Inflammatory macrophage (primary cell): ENCODE data around the gene YARS2.
"Not testable (repeated sequence)": the region's sequence is repeated elsewhere in the genome, so short reads cannot be mapped to it uniquely, and the experiment has no call there.

ENCODE experiments used
- DNase-seq, 2 donors: peaks; one replicate each; pipeline ENCODE4 v3.0.0-alpha.2; 2020 to 2022

The YARS2 gene

DNA sequence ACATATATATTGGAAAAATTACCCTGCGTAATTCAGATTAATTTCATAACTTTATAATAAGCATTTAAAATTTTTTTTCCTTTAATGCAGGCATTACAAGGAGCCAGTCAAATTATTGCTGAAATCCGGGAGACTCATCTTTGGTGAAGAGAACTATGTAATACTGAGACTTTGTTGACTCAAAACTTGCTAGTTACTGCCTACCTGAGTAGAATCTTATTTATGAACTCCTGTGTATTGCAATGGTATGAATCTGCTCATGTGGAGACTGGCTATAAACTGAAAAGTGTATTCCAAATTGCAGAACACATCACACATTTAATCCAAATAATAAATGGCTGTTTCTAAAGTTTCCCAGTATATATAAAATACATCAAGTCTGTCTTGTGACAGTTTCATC lies 12.4 kb downstream of the YARS2 start:
- DNase-seq: no peak

DNA sequence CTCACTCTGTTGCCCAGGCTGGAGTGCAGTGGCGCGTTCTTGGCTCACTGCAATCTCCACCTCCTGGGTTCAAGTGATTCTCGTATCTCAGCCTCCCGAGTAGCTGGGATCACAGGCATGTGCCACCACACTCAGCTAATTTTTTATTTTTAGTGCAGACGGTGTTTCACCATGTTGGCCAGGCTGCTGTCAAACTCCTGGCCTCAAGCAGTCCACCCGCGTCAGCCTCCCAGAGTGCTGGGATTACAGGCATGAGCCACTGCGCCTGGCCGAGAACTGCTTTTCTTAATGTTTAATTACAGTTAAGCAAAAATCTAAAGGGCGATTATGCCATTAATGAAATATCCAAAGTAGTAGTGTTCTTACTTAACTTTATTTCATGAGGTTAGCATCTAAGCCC lies 13.6 kb downstream of the YARS2 start:
- no peak for DNase-seq

DNA sequence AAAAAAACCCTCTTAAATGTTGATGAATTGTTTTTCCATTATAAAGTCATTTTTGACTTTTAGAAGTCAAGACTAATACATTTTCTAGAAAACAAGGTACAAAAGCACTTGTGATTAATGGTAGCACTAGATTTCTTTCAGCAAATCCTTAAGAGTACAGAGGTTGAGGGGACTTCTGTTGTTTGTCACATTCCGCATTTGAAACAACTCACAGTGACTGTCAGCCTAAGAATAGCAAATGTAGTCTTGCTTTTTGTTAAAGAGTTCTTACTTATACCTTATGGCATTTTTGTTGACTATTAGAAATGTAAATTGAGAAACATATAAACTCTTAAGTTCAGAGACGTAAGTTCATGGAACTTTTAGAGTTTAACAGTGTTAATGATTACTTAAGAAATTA lies 16.4 kb downstream of the YARS2 start:
- no peak for DNase-seq

DNA sequence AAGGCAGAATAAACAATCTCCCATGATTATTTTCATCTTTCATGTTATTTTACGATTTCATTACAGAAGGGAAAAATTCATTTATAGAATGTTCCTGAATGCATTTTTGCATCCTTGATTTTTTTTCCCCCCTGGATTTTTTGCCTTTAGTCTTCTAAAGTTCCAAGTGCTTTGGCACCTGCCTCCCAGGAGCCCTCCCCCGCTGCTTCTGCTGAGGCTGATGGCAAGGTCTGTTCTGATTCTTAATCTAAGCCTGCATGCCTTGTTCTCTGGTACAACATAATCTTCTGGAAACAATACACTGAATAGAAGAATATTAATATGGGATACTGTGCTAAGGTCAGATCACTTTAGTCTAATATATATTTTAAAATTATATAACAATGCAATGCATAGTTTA lies 18.0 kb downstream of the YARS2 start:
- no peak for DNase-seq

DNA sequence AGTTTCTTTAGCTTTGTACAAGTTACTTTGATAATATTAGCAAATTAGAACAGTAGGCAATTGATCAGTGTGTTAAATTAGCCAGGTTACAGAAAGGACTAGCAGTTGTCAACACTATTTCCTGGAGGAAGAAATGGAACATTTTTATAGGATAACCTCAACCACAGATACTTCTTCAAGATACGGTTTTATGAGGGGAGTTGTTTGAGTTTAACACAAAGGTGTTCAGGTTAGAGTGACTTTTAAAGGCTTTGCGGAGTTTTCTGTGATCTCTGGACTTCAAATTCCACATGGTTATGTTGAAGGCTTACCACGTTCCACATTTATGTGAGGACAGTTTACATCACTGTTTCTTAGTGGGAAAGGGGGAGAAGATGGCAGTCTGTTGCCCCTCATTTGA lies 19.3 kb downstream of the YARS2 start:
- no peak for DNase-seq

DNA sequence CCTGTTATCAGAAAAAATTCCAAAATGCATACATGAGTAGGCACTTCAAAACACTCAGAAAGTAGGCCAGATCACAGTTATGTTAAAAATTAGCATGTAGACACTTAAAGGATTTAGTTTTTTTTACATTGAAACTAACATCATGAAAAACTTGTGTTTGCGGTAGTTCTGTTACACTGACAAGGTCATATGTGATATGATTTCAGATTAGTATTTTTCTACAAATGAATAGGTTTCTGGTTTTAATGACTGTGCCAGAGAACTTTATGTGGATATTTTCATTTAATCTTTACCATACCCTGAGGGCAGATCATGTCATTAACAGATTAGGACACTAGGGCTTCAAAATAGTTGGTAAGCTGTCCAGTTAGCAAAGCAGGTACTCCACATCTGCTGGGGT lies 20.7 kb downstream of the YARS2 start:
- no peak for DNase-seq

DNA sequence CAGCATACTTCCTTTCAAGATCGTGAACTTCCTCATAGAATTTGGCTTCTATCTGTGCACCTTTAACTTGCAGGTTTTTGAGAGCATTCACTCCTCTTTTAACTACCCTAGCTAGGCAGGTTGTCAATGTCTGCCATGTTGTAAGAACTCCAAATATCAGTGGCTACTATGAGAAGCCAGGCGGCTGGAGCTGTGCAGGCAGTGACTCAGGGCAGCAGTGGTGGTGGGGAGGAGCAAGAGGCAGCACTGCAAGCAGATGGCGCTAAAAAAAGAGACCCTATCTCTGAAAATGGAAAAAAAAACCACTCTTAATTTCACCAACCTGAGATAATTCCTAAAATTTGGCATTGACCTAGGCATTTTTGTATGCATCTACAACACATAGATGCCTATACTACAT lies 28.5 kb downstream of the YARS2 start:
- no peak for DNase-seq

DNA sequence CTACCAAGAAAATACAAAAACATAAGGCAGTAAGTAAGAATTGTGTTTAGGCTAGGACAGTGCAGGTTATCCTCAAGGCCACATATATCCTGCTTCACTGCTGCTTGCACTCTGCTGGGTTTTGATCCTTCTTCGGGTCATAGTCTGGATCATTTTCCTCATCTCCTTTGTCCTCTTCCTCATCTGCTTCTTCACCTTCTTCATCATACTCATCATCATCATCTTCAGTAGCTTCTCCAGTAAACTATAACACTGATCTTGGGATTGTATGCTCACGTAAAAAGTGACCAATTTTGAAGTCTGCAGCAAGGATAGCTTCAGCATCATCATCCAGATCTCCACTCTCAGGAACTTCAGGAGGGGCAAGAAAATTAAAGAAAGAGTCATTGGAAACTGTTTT lies 29.4 kb downstream of the YARS2 start:
- no peak for DNase-seq

DNA sequence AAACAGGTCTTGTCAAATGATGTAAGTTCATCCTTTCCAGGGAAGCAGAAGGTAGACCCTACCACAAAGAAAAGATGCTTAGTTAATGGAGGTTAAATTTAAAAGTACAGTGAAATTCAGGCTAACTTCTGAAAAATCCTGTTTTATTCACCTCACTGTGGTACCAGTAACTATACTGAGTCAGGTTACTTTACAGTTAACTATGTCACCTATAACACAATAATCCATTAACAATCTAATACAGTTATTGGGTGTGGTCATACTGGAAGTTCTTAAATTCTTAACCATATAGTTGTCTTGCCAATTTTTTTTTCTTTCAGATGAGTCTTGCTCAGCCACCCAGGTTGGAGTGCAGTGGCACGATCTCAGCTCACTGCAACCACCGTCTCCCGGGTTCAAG lies 30.4 kb downstream of the YARS2 start:
- DNase-seq: not testable (repeated sequence)

DNA sequence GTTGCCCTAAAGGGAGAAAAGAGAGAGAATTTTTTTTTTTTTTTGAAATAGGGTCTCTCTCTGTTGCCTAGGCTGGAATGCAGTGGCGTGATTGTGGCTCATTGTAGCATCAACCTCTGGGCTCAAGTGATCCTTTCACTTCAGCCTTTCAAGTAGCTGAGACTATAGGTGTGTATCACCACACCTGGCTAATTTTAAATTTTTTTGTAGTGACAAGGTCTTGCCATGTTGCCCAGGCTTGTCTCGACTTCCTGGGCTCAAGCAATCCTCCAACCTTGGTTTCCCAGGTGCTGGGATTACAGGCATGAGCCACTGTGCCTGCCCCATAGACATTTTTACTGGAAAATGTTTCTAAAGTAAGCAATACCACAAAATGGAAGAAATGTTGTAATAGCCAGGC lies 36.8 kb downstream of the YARS2 start:
- DNase-seq: no peak

DNA sequence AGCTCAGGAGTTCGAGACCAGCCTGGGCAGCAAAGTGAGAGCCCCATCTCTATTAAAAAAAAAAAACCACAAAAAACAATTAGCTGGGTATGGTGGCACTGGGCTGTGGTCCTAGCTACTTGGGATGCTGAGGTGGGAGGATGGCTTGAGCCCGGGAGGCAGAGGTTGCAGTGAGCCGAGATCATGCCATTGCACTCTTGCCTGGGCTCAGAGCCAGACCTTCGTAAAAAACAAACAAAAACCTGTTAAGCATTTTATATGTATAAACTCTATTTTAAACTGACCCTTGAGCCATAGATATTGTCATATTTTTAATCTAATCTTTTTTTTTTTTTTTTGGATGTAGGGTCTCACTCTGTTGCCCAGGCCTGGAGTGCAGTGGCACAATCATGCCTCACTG lies 40.9 kb downstream of the YARS2 start:
- DNase-seq: no peak

DNA sequence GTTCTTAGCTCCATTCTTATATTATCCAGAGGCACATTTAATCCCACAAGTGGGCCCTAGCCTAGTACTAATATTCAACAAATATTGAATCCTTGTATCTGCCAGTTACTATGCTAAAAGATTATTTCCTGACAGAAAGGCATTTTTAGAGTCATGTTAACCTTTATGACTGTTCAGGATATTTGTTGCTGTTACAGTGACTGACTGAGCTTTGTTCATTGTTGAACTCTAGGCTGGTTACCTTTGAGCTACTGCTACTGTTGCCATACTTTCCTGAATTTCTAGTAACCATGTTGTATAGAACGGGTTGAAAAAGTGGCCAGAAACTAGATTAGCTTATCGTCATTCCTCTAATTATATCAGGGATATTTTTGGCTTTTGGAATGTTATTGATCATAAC lies 46.8 kb downstream of the YARS2 start:
- DNase-seq: no peak

DNA sequence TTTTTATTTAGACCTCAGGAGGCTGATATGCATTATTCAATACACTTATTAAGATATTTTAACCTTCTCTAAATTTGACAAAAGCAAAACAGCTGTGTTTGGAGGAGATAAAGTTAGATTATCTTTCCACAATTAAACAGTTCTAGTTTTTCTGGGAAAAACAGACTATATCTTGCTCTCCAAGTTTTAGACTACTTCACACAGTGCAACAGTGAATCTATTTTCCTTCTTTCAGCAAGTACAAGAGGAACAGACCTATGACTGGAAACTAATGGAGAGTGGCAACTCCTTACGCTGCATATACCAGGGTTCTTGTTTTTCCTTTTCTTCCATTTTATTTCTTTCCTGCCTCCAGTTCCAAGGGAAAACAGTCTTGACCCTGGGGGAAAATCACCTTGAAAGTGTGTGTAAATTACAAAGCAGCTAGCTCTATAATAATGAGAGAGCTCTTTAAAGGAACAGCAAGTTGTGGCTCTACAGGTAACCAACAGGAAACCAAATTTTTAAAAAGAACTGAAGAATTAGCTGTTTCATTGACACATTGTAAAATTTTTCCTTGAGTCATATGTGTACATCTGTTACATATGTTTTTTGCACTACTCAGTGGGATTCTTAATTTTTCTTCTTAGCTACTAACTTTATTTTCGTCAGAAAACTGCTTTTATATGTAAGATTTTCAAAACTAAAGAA lies 49.2 kb downstream of the YARS2 start:
- no peak for DNase-seq

DNA sequence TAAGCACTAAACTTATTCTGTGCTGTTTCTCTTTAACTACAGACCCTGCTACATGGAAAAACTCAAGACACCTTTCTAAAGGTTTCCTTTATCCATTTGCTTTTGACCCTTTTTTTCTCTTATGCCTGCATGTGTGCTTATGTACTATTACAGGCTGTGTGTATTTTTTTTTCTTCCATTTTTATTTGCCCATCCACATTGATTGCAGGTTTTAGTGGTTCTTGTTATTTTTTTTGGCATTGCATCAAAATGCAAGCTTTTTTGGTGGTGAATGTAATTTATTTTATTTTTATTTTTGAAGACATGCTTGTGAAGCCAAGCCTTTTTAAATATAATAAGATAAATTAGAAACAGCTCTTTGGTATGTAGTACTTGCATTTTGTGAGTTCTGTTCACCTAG lies 49.9 kb downstream of the YARS2 start:
- DNase-seq: no peak

DNA sequence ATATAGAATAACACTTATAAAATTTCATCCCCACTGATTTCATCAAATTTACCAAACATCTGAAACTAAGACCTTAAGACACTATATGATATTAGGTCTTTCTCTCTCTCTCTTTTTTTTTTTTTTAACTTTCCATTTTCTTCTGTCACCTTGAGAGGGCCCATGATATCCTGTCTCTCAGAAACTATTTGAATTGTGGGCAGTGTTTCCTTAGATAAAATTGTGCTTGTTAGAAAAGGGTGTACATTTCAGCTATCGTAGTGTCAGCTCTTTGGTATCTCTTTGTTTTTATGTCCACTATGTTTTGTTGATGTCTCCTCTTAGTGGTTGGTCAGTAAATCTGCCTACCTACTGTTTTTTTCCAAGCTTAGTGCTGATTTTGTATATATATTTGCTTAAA lies 52.8 kb downstream of the YARS2 start:
- no peak for DNase-seq

DNA sequence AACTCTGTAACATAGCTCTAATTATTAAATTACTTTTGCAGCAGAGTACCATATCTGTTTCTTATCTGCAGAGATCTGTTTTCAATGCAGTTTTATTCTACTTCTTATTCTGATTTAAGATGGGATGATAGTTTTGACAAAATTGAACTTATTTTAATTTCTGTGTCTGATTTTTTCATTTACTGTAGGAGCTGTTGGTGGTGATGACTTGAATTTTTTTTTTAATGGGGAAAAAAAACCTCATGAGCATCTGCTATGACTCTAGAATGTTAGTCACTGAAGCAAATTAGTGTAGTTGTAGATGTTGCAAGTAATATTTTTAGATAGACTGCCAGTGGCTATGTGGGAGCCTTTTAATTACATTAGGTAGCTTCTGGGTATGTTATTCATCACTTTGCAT lies 53.2 kb downstream of the YARS2 start:
- no peak for DNase-seq

DNA sequence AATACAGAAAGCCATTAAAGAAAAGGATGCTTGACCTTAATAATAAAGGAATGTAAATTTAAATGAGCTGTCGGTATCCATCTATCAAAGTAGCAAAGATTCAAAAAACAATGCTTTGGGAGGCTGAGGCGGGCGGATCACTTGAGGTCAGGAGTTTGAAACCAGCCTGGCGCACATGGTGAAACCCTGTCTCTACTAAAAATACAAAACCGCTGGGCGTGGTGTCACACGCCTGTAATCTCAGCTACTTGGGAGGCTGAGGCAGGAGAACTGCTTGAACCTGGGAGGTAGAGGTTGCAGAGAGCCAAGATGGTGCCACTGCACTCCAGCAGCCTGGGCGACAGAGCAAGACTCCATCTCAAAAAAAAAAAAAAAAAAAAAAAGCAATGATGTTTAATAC lies 56.3 kb downstream of the YARS2 start:
- DNase-seq: not testable (repeated sequence)

DNA sequence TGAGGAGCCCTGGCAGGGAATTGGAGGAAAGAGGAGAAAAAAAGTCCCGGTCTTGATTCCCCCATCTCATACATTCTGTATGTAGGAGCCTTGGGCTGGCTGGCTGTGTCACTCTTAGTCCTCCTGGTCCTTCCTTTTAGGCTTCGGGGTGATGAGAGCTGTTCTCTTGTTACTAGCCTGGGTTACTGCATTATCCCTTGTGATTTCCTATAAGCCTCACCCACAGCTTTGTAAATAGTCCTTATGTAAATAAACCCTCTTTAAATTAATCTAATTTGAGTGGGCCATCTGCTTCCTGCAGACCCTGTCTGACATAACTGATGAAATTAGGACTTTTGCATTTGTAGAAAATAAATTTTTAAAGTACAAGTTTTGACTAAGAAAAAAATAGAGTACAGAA lies 57.4 kb downstream of the YARS2 start:
- DNase-seq: no peak

DNA sequence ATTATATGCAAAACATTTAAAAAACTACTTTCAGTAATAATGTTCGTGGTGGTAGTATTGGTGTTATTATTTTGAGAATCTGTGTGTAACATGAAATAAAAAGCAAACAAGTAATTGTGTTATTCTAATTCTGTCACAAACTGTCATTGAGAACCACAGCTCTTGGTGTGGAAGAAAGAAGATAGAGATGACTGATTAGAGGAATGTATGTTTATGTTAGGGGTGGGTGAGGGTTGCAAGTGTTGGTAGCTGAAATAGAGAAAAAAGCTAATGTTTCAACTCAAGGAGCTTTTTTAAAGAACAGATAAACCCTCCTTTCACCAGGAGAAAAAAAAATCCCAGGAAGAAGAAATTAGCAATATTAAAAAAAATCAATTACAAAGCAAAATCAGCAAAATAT lies 58.3 kb downstream of the YARS2 start:
- no peak for DNase-seq
